GM10266 (cell line): ENCODE data around the gene DPM2.

Experiments
- DNase-seq: peaks from one replicate; pipeline ENCODE4 v3.0.0; 2012; ENCODE audit errors: extremely low spot score
- TF ChIP-seq, protein P1 (sequence below): IDR thresholded peaks from 2 replicates; pipeline ENCODE4 v1.5.1; 2012; ENCODE audit warnings: mild to moderate bottlenecking, low read depth; ENCODE audit not compliant: control insufficient read depth, insufficient read depth; ENCODE audit errors: missing control alignments

DPM2 gene

DNA sequence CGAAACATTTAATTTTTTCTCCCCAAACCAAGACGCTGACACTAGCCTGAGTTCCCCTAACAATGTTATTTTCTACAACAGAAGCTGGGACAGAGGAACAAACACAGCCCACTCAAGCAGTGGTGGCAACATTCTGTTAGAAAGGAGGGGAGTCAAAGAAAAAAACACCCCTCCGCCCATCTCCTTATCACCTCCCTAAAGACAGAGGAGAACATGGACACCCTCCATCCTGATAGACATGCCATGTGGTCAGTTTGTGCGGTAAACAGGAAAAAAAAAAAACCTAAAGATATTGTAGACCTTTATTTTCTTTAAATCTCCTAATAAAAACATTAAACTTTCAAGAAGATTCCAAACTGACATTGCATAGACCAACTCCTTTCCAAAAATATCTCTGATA lies 2.9 kb upstream of the DPM2 start:
- TF ChIP-seq, protein P1, sequence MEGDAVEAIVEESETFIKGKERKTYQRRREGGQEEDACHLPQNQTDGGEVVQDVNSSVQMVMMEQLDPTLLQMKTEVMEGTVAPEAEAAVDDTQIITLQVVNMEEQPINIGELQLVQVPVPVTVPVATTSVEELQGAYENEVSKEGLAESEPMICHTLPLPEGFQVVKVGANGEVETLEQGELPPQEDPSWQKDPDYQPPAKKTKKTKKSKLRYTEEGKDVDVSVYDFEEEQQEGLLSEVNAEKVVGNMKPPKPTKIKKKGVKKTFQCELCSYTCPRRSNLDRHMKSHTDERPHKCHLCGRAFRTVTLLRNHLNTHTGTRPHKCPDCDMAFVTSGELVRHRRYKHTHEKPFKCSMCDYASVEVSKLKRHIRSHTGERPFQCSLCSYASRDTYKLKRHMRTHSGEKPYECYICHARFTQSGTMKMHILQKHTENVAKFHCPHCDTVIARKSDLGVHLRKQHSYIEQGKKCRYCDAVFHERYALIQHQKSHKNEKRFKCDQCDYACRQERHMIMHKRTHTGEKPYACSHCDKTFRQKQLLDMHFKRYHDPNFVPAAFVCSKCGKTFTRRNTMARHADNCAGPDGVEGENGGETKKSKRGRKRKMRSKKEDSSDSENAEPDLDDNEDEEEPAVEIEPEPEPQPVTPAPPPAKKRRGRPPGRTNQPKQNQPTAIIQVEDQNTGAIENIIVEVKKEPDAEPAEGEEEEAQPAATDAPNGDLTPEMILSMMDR = no peak
- DNase-seq = no peak

DNA sequence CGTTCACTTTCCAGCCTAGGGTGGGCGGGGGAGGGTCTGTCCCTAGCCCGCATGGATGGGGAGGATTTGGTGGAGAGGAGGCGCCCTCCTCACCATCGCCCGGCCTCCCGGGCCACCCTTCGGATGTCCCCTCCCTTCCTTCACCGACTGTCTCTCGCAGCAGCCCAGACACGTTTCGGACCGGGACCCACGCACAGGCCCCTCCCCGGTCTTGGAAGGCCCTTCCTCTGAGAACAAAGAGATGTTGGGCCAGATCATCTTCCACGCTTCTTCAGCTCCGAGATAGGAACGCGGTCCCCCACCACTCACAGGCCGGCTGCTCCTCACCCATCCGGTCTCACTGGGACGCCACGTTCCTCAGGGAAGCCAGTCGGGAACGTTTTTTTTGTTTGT lies 640 bp upstream of the DPM2 start:
- no peak for DNase-seq
- TF ChIP-seq, protein P1 = no peak

DNA sequence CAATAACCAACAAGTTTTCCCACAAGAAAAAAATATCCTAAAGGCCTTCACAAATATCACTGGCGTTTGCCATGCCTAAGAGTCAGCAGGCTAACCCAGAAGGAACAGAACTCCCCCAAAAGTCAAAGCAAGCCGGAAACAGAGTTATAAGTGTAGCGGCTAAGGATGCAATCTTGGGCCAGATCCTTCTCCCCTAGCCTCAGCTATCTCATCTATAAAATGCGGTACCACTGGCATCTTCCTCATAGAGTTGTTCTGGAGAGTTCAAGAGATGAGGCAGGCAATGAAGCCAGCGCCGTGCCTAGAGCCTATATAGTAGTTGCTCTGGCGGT lies 632 bp downstream of the DPM2 start:
- TF ChIP-seq, protein P1 = no peak
- no peak for DNase-seq

DNA sequence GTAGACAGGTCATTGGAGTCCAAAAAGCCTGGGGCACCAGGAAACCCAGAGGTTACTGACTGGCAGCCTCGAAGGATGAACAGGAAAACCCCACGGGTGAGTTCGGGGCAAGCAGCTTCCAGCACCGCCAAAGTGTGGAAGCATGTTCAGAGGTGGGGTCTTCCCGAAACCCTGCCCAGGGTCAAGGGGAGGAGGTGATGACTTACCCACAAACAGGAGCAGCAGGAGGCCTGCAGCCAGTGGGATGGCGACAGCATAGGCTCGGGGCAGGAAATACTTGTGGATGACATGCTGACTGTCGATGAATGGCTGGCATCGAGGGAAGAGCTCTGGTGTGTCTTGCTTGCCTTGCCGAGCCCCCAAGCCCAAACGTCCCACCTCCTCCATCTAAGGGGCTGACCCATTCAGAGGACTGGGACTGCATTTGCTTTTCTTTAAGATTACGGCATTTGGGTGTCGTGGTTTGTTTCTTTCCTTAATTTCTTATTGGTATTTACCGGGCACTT lies 1.3 kb downstream of the DPM2 start:
- DNase-seq = no peak
- TF ChIP-seq, protein P1 = no peak

DNA sequence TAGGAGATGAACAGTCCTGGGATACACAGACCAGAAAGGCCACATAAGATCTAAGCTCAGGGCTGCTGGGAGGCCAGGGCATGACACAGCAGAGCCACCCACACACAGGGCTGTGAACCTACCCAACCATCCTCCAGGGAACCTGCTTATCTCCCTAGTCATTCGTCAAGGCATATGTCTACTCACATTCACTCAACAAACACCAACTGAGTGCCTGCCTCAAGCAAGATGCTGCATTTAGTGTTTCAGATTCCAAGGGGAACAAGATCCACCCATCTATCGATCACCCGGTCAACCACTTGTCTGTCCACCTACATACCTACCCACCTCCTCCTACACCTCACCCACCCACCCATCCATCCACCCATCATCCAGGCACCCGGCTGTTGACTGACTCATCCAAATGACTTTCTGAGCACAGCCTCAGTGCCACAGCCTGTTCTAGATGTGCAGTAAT lies 1.9 kb downstream of the DPM2 start:
- TF ChIP-seq, protein P1 = no peak
- no peak for DNase-seq

DNA sequence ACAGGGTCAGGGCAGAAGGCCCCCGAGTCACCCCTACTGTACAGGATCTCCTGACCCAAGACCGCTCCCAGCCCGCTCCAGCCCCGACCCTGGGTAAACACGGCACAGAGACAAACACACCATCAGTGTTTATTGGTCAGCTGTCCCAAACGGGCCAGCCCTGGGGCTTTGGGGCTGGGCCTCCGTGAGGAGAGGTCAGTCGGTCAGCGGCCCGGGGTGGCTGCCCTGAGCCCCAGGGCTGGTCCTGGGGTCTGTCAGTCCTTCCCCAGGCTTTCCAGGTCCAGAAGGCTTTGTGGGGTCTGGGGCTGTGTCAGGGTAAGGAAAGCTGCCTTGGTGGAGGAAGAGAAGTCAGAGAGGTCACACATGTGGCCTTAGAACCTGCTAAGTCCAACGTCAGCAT lies 2.7 kb downstream of the DPM2 start:
- TF ChIP-seq, protein P1 = no peak
- no peak for DNase-seq

DNA sequence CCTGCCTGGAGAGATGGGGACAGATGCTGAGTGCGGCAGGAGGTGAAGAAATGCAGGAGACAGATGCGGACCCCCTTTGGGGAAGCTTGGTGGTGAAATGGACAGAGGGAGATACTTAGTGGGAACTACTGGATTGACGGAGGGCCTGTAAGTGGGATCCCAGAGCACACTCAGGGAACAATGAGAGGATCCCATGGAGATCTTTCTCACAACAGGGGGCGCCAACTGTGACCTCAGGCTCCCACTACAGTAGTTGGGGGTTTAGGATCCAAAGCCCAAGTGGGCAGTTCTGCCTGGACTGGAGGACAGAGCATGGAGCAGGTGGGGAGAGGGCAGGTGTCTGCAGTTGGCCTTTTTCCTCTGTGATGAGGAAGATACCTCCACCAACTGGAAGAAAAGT lies 3.4 kb downstream of the DPM2 start:
- TF ChIP-seq, protein P1 = no peak

More for the DNA sequence above, 3.4 kb downstream of the DPM2 start:
- DNase-seq = no peak
